ENCODE measurements around the gene C19orf67. TPM values are rescaled to one million over a fixed set of nuclear protein-coding genes. Genes with fewer than 3 reads are reported as not detected.
A peak's percentile ranks its signal among the peaks of the same experiment; 100 is the strongest.

C19orf67 gene
- polyA plus RNA-seq, 1 donor: 0.10 TPM

DNA sequence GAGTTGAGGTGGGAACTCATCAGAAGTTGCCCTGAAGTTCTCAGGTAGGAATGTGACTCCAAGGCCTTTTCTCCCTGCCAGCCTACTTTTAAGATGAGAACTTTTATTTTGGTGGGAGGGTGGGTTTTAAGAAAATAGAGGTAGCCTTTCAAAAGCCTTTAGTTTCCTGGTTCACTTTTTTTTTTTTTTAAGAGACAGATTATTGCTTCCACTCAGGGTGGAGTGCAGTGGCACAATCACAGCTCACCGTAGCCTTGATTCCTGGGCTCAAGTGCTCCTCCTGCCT lies 3.0 kb downstream of the C19orf67 start:
- DNase-seq: no peak
- peaks cover 16% of the 10 kb centered on the region for H3K4me1 ChIP-seq (ENCODE audit: control insufficient read depth, insufficient read depth, low read length)
- H3K36me3 ChIP-seq (ENCODE audit: control insufficient read depth, insufficient read depth, low read length): no peaks in the 10 kb centered on the region
- whole genome bisulfite sequencing (ENCODE audit: insufficient coverage, low lambda C conversion rate): 67% methylated on average over 1 of the region's 1 CpG
- no peaks in the 10 kb centered on the region for H3K27me3 ChIP-seq (ENCODE audit: control insufficient read depth, insufficient read depth, low read length)
- no peak overlapping the region for H3K27ac ChIP-seq (ENCODE audit: low read length)
- no peaks in the 10 kb centered on the region for H3K9me3 ChIP-seq (ENCODE audit: control insufficient read depth, low read depth, low read length)
- H3K4me3 ChIP-seq (ENCODE audit: low read length): no peak overlapping the region

DNA sequence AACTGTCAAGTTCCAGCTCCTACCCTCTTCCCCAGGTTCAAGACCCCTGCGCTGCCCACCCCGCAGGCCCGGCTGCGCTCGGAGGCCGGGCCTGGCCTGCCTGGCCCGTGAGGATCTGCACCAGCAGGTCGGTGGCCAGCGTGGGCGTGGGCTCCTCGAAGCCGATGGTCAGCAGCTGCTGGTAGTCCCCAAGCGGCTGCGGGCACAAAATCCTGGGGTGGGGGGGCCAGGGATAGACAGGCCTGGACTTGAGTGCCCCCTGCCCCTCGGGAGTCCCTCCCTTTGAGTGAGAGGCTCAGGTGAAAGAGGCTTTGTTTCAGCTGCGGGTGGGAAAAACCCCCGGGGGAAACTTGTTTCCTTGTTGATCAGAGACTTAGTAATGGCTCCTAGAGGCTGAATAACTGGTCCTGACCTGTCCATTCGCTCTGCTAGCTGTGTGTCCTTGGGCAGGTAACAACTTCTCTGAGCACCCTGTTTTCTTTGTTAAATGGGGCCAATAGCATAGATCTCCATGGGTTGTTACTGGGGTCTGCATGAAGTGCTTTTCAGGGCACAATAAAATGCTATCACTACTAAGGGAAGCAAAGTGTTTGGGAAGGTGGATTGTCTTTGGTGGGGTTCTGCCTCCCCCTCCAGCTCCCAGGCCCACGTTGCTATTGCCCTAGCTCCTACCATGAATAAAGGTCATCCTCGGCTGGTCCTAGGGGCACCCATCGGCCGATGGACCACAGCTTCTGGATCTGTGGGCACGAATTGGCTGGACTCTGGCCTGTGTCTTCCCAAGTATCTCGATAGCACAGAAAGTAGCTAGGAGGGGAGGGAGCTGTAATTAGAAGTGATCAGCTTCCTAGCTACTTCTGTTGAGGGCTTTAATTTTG lies 3.5 kb downstream of the C19orf67 start:
- peak overlapping the region; percentile 85 for H3K27ac ChIP-seq (ENCODE audit: low read length)
- H3K4me1 ChIP-seq (ENCODE audit: control insufficient read depth, insufficient read depth, low read length): peaks cover 16% of the 10 kb centered on the region
- H3K4me3 ChIP-seq (ENCODE audit: low read length): peak overlapping the region; percentile 97
- no CpG with 5 or more reads among the region's 24 CpGs for WGBS (ENCODE audit: insufficient coverage, low lambda C conversion rate)
- DNase-seq: no peak
- H3K27me3 ChIP-seq (ENCODE audit: control insufficient read depth, insufficient read depth, low read length): no peaks in the 10 kb centered on the region
- no peaks in the 10 kb centered on the region for H3K9me3 ChIP-seq (ENCODE audit: control insufficient read depth, low read depth, low read length)
- no peaks in the 10 kb centered on the region for H3K36me3 ChIP-seq (ENCODE audit: control insufficient read depth, insufficient read depth, low read length)

DNA sequence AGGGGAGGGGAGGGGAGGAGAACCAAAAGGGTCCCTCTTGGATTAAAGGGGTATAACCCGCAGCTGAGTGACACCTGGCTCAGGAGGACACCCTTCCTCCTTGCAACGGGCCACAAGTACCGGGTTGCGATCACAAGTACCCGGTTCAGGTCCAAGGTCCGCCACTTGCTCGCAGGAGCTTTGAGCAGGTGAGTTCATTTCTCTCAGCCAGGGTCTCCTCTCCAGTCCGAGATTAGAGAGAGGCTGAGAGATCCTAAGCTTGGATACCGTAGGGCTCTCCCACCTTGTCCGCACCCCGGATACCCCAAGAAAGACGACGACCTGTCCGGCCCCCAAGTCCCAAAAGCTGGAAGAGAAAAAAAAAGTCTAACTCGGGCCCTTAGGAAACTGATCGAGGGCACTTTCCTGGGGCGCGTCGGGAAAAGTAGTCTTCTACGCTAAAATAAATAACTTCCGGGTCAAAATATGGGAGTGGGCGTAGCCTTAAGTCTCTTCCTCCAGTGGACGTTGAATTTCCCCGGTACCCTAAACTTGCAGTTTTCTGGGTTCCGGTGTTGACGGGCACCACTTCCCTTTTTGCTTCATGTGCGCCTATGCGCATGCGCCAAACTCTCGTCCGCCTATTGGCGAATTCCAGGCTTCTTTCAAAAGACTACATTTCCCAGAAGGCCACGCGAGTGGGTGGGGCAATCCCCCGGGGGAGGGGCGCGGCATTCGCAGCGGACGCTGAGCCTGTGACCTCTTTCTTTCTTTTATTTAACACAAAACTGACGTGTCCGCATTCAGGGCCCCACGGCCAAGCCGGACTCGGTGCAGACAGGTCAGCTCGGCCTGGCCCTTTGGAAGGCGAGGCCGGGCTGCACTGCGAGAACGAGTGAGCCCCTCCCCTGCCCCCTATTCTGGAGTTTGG lies 4.4 kb downstream of the C19orf67 start:
- H3K4me3 ChIP-seq (ENCODE audit: low read length): peak overlapping the region; percentile 97
- H3K4me1 ChIP-seq (ENCODE audit: control insufficient read depth, insufficient read depth, low read length): peaks cover 16% of the 10 kb centered on the region
- peak; percentile 99 for DNase-seq
- no peaks in the 10 kb centered on the region for H3K36me3 ChIP-seq (ENCODE audit: control insufficient read depth, insufficient read depth, low read length)
- no CpG with 5 or more reads among the region's 50 CpGs for WGBS (ENCODE audit: insufficient coverage, low lambda C conversion rate)
- H3K9me3 ChIP-seq (ENCODE audit: control insufficient read depth, low read depth, low read length): no peaks in the 10 kb centered on the region
- no peaks in the 10 kb centered on the region for H3K27me3 ChIP-seq (ENCODE audit: control insufficient read depth, insufficient read depth, low read length)
- H3K27ac ChIP-seq (ENCODE audit: low read length): peak overlapping the region; percentile 98

DNA sequence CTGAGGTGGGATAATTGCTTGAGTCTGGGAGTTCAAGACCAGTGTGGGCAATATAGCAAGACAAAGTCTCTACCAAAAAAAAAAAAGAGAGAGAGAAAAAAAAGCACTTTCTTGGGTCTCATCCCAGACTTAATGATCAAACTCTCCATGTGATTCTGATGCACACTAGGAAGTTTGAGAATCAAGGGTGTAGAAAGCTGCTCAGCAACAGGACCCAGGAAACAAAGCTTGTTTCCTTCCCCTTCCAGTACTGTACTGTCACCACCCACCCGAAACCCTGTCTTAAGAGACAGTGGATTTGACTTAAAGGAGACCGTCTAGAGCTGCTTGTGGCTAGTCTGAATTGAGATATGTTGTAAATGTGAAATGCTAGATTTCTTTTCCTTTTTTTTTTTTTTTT lies 7.2 kb downstream of the C19orf67 start:
- no CpG with 5 or more reads among the region's 2 CpGs for WGBS (ENCODE audit: insufficient coverage, low lambda C conversion rate)
- peaks cover 20% of the 10 kb centered on the region for H3K4me1 ChIP-seq (ENCODE audit: control insufficient read depth, insufficient read depth, low read length)
- no peaks in the 10 kb centered on the region for H3K27me3 ChIP-seq (ENCODE audit: control insufficient read depth, insufficient read depth, low read length)
- H3K9me3 ChIP-seq (ENCODE audit: control insufficient read depth, low read depth, low read length): no peaks in the 10 kb centered on the region
- no peak overlapping the region for H3K27ac ChIP-seq (ENCODE audit: low read length)
- no peak for DNase-seq
- no peak overlapping the region for H3K4me3 ChIP-seq (ENCODE audit: low read length)
- no peaks in the 10 kb centered on the region for H3K36me3 ChIP-seq (ENCODE audit: control insufficient read depth, insufficient read depth, low read length)

DNA sequence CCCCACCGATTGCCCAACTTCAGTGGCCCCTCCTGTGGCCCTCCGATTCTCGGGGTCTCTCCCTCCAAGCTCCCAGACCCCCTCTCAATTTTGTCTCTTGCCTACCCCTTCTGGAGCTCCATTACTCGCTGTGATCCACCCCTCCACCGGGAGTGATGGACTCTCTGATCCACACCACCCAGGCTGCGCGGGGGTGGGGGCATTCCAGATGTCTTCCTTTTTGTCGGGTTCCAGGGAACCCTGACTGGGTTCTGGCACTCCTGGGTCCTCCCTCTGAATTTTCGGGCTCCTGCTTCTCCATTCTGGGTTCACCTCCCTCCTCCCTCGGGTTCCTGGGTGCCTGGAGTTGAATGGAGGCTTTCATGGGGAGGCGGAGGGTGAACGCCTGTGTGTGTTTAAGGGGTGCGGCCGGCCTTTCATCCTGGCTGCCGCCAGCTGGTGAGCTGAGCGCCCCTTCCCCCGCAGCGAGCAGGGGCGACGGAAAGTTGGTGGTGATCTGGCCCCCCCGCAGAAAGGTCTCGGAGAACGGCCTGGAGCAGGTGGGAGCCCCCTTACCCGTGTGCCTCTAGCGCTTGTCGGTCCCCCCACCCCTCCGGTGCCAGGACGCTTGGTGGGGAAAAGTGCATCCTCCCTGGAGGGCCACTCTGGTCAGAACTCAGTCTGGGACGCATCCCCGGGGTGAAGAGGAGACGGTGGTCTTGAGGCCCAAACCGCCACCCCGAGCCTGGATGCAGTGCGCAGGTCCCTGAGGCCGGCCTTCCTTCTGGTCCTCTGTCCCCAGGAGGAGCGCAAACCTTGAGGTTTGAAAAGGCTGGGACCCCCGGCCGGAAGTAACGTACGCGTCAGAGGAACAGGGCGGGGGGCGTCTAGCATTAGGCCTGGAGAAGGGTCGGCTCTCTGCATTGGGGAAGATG lies 11.4 kb downstream of the C19orf67 start:
- H3K4me1 ChIP-seq (ENCODE audit: control insufficient read depth, insufficient read depth, low read length): peaks cover 12% of the 10 kb centered on the region
- peak overlapping the region; percentile 79 for H3K4me3 ChIP-seq (ENCODE audit: low read length)
- no peaks in the 10 kb centered on the region for H3K36me3 ChIP-seq (ENCODE audit: control insufficient read depth, insufficient read depth, low read length)
- H3K27me3 ChIP-seq (ENCODE audit: control insufficient read depth, insufficient read depth, low read length): peaks cover 2% of the 10 kb centered on the region
- WGBS (ENCODE audit: insufficient coverage, low lambda C conversion rate): no CpG with 5 or more reads among the region's 44 CpGs
- peak overlapping the region; percentile 82 for H3K27ac ChIP-seq (ENCODE audit: low read length)
- H3K9me3 ChIP-seq (ENCODE audit: control insufficient read depth, low read depth, low read length): peaks cover 3% of the 10 kb centered on the region
- peak in 1 of 2 donors; percentile 81 for DNase-seq

DNA sequence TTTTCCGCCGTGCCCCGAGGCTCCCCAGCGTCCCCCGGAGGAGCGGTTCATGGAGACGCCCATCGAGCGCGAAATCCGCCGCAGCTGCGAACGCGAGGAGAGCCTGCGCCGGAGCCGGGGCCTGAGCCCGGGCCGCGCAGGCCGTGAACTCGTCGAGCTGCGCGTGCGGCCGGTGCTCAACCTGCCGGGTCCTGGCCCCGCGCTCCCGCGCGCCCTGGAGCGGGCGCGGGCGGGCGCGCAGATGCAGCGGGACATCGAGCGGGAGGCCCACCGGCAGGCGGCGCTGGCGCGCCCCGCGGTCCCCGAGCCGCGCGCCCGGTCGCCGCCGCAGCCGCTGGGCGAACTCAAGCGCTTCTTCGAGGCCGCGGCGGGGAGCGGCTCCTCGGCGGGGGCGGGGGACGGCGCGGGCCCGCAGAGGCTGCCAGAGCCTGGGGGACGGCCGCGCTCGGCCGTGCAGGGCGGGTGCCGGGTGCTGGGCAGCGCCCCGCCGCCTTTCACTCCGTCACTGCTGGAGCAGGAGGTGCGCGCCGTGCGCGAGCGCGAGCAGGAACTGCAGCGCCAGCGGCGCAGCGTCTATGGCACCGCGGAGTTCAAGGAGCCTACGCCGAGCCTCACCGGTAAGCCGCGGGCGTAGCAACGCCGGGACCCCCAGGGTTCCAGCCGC lies 12.2 kb downstream of the C19orf67 start:
- peaks cover 12% of the 10 kb centered on the region for H3K4me1 ChIP-seq (ENCODE audit: control insufficient read depth, insufficient read depth, low read length)
- no CpG with 5 or more reads among the region's 106 CpGs for WGBS (ENCODE audit: insufficient coverage, low lambda C conversion rate)

DNA sequence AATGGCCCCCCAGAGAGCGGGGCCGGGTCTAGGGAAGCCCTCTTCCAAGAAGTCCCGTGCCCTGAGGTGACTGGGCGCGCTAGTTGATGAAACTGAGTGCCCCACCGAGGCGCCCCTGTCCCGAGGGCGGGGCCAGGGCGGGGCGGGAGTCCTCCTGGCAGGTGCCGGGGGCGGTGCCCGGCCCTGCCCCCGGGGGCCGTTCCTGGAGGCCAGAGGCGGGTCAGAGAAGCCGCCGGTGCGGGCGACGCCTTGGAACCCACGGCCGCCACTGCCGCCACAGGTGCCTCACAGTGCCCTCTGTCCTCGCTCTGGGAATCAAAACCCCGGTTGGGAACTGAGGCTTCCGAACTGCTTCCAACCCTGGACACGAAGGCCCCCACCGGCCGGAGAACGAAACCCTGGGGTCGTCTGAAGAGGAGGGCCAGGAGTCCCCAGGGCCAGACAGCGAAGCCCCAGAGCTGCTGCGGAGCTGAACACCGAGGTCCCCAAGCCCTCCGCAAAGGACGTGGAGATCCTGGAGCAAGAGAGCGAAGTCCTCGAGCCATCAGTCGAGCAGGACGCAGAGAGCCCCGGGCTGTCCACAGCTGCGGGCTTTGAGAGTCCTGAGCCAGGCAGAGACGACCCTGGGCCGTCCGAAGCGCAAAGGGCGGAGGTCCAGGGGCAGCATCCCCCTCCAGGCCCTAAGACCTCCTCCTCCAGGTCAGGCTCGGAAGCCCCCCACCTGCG lies 12.9 kb downstream of the C19orf67 start, which contains the start of gene MISP3:
Gene MISP3, plus strand, starts transcription at position 252 of the 726 bp plus-strand sequence. CDS start 524 bp downstream, outside the sequence.
- peak; percentile 70 to 88 for DNase-seq
- WGBS (ENCODE audit: insufficient coverage, low lambda C conversion rate): no CpG with 5 or more reads among the region's 51 CpGs

More for the DNA sequence above, 12.2 kb downstream of the C19orf67 start:
- peak; percentile 68 to 90 for DNase-seq
- Histone ChIP-seq H3K27ac (ENCODE audit: low read length) (peak overlapping the region; percentile 98), H3K4me3 (ENCODE audit: low read length) (peak overlapping the region; percentile 86), H3K27me3 (ENCODE audit: control insufficient read depth, insufficient read depth, low read length) (peaks cover 2% of the 10 kb centered on the region), H3K9me3 (ENCODE audit: control insufficient read depth, low read depth, low read length) (peaks cover 3% of the 10 kb centered on the region), H3K36me3 (ENCODE audit: control insufficient read depth, insufficient read depth, low read length) (no peaks in the 10 kb centered on the region)

GRCh38 chr19:14070268-14071050 lies 15.1 kb downstream of the C19orf67 start:
- WGBS (ENCODE audit: insufficient coverage, low lambda C conversion rate): no CpG with 5 or more reads among the region's 43 CpGs
- DNase-seq: no peak
- H3K27me3 ChIP-seq (ENCODE audit: control insufficient read depth, insufficient read depth, low read length): peaks cover 2% of the 10 kb centered on the region
- H3K4me1 ChIP-seq (ENCODE audit: control insufficient read depth, insufficient read depth, low read length): peaks cover 12% of the 10 kb centered on the region
- H3K4me3 ChIP-seq (ENCODE audit: low read length): no peak overlapping the region
- H3K9me3 ChIP-seq (ENCODE audit: control insufficient read depth, low read depth, low read length): peaks cover 3% of the 10 kb centered on the region
- no peak overlapping the region for H3K27ac ChIP-seq (ENCODE audit: low read length)
- H3K36me3 ChIP-seq (ENCODE audit: control insufficient read depth, insufficient read depth, low read length): no peaks in the 10 kb centered on the region

More for the DNA sequence above, 12.9 kb downstream of the C19orf67 start, which contains the start of gene MISP3:
- H3K36me3 ChIP-seq (ENCODE audit: control insufficient read depth, insufficient read depth, low read length): no peaks in the 10 kb centered on the region
- peaks cover 2% of the 10 kb centered on the region for H3K27me3 ChIP-seq (ENCODE audit: control insufficient read depth, insufficient read depth, low read length)
- H3K4me1 ChIP-seq (ENCODE audit: control insufficient read depth, insufficient read depth, low read length): peaks cover 12% of the 10 kb centered on the region
- peak within 1 kb of the TSS; percentile 86 for H3K4me3 ChIP-seq (ENCODE audit: low read length)
- H3K9me3 ChIP-seq (ENCODE audit: control insufficient read depth, low read depth, low read length): peaks cover 3% of the 10 kb centered on the region
- peak within 1 kb of the TSS; percentile 98 for H3K27ac ChIP-seq (ENCODE audit: low read length)

Data from large intestine (tissue), 3 donors.